OCI-LY7 (cell line): ENCODE measurements around the gene CTBP2. TPM values are rescaled to one million over a fixed set of nuclear protein-coding genes. Genes with fewer than 3 reads are reported as not detected.

Experiments used
- BruUV-seq: library from RNA; stranded (reverse); fragments of 400-500 nt; replicated peaks from 2 replicates; lab custom pipeline; 2021; lab: Mats Ljungman, UMichigan
- CTCF ChIA-PET: fragments of 300-600 bp; sonication (Branson Sonifier 250); formaldehyde crosslinking; loops from one replicate; lab custom pipeline; 2022; ENCODE audit warnings: antibody characterized with exemption; ENCODE audit not compliant: unreplicated experiment; lab: Charles Lee
- POLR2A ChIA-PET: fragments of 300-600 bp; sonication (Branson Sonifier 250); formaldehyde crosslinking; loops from one replicate; lab custom pipeline; 2022; ENCODE audit warnings: antibody characterized with exemption; lab: Charles Lee
- DNase-seq: peaks from one replicate; pipeline ENCODE4 v3.0.0-alpha.2; 2015; ENCODE audit warnings: low spot score
- H2AFZ ChIP-seq: fragments of 200-600 bp; sonication (generic), shearing (Covaris generic); 2 replicates; pipeline ENCODE4 v1.6.1; 2014; ENCODE audit warnings: mild to moderate bottlenecking, antibody characterized with exemption, low read length, moderate library complexity
- H3K27ac ChIP-seq: fragments of 200-600 bp; sonication (generic); 2 replicates; pipeline ENCODE4 v1.5.1; 2014; ENCODE audit warnings: mixed run types, low read depth, mild to moderate bottlenecking, moderate library complexity, low read length, inconsistent platforms; ENCODE audit not compliant: poor library complexity, severe bottlenecking
- H3K36me3 ChIP-seq: fragments of 200-600 bp; sonication (generic); 2 replicates; pipeline ENCODE4 v1.6.1; 2014; ENCODE audit warnings: mild to moderate bottlenecking, antibody characterized with exemption, low read length, moderate library complexity, mixed read lengths; ENCODE audit not compliant: insufficient read depth
- H3K4me1 ChIP-seq: fragments of 200-600 bp; sonication (generic); 2 replicates; pipeline ENCODE4 v1.5.1; 2014; ENCODE audit warnings: mild to moderate bottlenecking, low read length; ENCODE audit not compliant: insufficient read depth, poor library complexity, severe bottlenecking
- H3K4me2 ChIP-seq: fragments of 200-600 bp; sonication (generic); 2 replicates; pipeline ENCODE4 v1.6.1; 2014; ENCODE audit warnings: mild to moderate bottlenecking, low read length
- H3K4me3 ChIP-seq: fragments of 200-600 bp; sonication (generic); 2 replicates; pipeline ENCODE4 v1.5.1; 2014; ENCODE audit warnings: mild to moderate bottlenecking, low read depth, low read length; ENCODE audit not compliant: poor library complexity, severe bottlenecking
- H3K79me2 ChIP-seq: fragments of 200-600 bp; sonication (generic); 2 replicates; pipeline ENCODE4 v1.6.1; 2016; ENCODE audit warnings: low read depth, mild to moderate bottlenecking, low read length, moderate library complexity, mixed read lengths; ENCODE audit not compliant: insufficient read depth
- H3K9me2 ChIP-seq: fragments of 200-600 bp; sonication (generic); 2 replicates; pipeline ENCODE4 v1.6.1; 2016; ENCODE audit warnings: mild to moderate bottlenecking, low read length, mixed read lengths; ENCODE audit not compliant: insufficient read depth
- H3K9me3 ChIP-seq: fragments of 200-600 bp; sonication (generic); 2 replicates; pipeline ENCODE4 v1.6.1; 2014; ENCODE audit warnings: mild to moderate bottlenecking, mixed run types, low read length, mixed read lengths
- H4K20me1 ChIP-seq: fragments of 200-600 bp; sonication (generic); 2 replicates; pipeline ENCODE4 v1.6.1; 2014; ENCODE audit warnings: mild to moderate bottlenecking, antibody characterized with exemption, low read length, moderate library complexity, mixed read lengths; ENCODE audit not compliant: insufficient read depth
- EZH2phosphoT487 ChIP-seq: fragments of 200-600 bp; sonication (generic); IDR thresholded peaks from 2 replicates; pipeline ENCODE4 v1.6.1; 2018; ENCODE audit warnings: low read depth, borderline replicate concordance, mild to moderate bottlenecking, mixed run types, antibody characterized with exemption, low read length, moderate library complexity, mixed read lengths
- intact Hi-C: fragments of 100-400 bp; cut with micrococcal nuclease; formaldehyde crosslinking; loops from one replicate; pipeline ENCODE4 v1.10.0; 2022; ENCODE audit not compliant: unreplicated experiment
- total RNA-seq, 2 experiments: library from RNA; depleted of rRNA in 1 of 2; stranded (reverse); fragments of >200 nt in 1 of 2; shearing (Covaris generic) in 1 of 2; gene quantifications; 2 replicates each; pipeline ENCODE4 v1.2.3, GENCODE V29; 2014 to 2022
- TF ChIP-seq, protein P1 (sequence below): fragments of 200-600 bp; sonication (generic); conservative IDR thresholded peaks from 2 replicates; pipeline ENCODE4 v1.5.1; 2014; ENCODE audit warnings: mild to moderate bottlenecking, antibody characterized with exemption, low read length, moderate library complexity, mixed read lengths

Gene CTBP2
- total RNA-seq, 2 experiments from 2014 or later = not detected

DNA sequence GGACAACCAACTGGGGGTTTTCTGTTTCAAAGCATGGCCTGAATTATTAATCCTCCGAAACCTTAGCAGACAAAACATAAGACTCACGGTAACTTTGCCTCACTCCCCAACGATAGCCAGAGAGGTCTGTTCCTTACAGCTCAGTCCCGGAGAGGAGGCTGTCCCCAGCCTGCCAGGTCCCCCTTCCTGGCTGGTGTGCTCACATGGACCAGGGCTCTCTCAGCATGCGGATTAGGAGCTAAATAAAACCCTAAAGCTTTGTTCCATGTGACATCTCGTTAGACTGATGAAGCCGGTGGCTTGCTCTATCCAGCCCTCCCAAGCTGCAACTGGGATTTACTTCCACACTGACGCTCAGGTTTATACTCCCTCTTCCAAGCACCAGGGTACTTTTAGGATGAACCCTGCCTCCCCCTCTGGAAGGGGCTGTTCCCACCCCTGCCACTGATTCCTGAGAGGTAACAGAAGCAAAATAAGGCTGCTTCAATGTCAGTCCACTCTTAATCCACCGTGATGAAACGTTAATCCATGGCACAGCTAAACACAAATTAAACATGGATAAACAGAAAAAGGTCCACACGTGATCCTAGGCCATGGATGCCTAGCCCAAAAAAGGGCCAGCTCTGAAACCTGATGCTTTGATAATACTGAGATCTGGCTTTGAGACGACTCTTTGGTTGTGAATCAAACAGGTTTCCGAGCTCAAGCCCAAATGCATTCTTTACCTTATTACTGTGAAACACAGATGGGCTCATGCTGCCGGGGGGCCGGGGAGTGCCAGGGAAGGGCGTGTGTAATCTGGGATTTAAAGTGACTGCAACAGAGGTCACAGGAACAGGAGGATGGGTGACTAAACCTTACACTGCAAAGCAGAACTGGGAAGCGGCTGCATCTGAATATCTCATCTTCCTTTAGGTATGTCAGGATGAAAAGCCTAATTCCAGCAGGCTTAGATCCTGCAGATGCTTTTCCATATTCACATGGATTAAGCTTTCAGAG lies 132.2 kb downstream of the CTBP2 start:
- POLR2A ChIA-PET = no interaction called here

GRCh38 chr10:125026974-125027735 lies 133.2 kb downstream of the CTBP2 start:
- intact Hi-C loops = no loop called here
- no peaks in the 10 kb centered on the region for H3K9me3 ChIP-seq
- BruUV-seq = no TSS peak
- peaks cover 18% of the 10 kb centered on the region for H3K4me1 ChIP-seq
- H3K4me2 ChIP-seq = no peak overlapping the region
- ChIA-PET CTCF (no interaction called here), POLR2A (interaction anchor here (0.6 kb wide), 1 partner anchor 62 kb away, joined by 4 read pairs; no protein-coding TSS in a partner anchor)
- no peaks in the 10 kb centered on the region for H4K20me1 ChIP-seq
- no peak overlapping the region for H2AFZ ChIP-seq
- no peaks in the 10 kb centered on the region for H3K9me2 ChIP-seq
- no peak overlapping the region for H3K27ac ChIP-seq
- DNase-seq = no peak
- no peak overlapping the region for H3K4me3 ChIP-seq
- no peaks in the 10 kb centered on the region for H3K36me3 ChIP-seq
- no peaks in the 10 kb centered on the region for H3K79me2 ChIP-seq
- TF ChIP-seq, protein P1, sequence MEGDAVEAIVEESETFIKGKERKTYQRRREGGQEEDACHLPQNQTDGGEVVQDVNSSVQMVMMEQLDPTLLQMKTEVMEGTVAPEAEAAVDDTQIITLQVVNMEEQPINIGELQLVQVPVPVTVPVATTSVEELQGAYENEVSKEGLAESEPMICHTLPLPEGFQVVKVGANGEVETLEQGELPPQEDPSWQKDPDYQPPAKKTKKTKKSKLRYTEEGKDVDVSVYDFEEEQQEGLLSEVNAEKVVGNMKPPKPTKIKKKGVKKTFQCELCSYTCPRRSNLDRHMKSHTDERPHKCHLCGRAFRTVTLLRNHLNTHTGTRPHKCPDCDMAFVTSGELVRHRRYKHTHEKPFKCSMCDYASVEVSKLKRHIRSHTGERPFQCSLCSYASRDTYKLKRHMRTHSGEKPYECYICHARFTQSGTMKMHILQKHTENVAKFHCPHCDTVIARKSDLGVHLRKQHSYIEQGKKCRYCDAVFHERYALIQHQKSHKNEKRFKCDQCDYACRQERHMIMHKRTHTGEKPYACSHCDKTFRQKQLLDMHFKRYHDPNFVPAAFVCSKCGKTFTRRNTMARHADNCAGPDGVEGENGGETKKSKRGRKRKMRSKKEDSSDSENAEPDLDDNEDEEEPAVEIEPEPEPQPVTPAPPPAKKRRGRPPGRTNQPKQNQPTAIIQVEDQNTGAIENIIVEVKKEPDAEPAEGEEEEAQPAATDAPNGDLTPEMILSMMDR = no peak
- TF ChIP-seq EZH2phosphoT487 = no peak

More for the DNA sequence above, 132.2 kb downstream of the CTBP2 start:
- H3K27ac ChIP-seq = no peak overlapping the region
- no TSS peak for BruUV-seq
- H4K20me1 ChIP-seq = no peaks in the 10 kb centered on the region
- no peaks in the 10 kb centered on the region for H3K9me3 ChIP-seq
- DNase-seq = no peak
- H2AFZ ChIP-seq = no peak overlapping the region
- intact Hi-C loops = no loop called here
- H3K9me2 ChIP-seq = no peaks in the 10 kb centered on the region
- CTCF ChIA-PET = no interaction called here
- H3K36me3 ChIP-seq = no peaks in the 10 kb centered on the region
- H3K4me3 ChIP-seq = no peak overlapping the region
- H3K4me1 ChIP-seq = peaks cover 18% of the 10 kb centered on the region
- no peak overlapping the region for H3K4me2 ChIP-seq
- H3K79me2 ChIP-seq = no peaks in the 10 kb centered on the region
- TF ChIP-seq, protein P1 = no peak
- TF ChIP-seq EZH2phosphoT487 = no peak
